HEK293 (cell line): ENCODE measurements around the gene GMCL1.

Source experiments
- KLF16 ChIP-seq: fragments of 450-650 bp; formaldehyde crosslinking; IDR thresholded peaks from 2 replicates; pipeline ENCODE4 v1.5.1; 2017; ENCODE audit warnings: missing biosample characterization, missing genetic modification characterization
- MYNN ChIP-seq: fragments of 450-650 bp; formaldehyde crosslinking; IDR thresholded peaks from 2 replicates; pipeline ENCODE4 v1.5.1; 2016; ENCODE audit warnings: missing biosample characterization, missing genetic modification characterization, borderline replicate concordance
- OVOL3 ChIP-seq: fragments of 450-650 bp; formaldehyde crosslinking; IDR thresholded peaks from 2 replicates; pipeline ENCODE4 v1.5.1; 2016; ENCODE audit warnings: missing biosample characterization, missing genetic modification characterization
- ZBTB17 ChIP-seq: fragments of 450-650 bp; formaldehyde crosslinking; IDR thresholded peaks from 2 replicates; pipeline ENCODE4 v1.5.1; 2016; ENCODE audit warnings: missing biosample characterization, missing genetic modification characterization
- ZFP37 ChIP-seq: fragments of 450-650 bp; formaldehyde crosslinking; IDR thresholded peaks from 2 replicates; pipeline ENCODE4 v1.5.1; 2016; ENCODE audit warnings: missing biosample characterization, missing genetic modification characterization
- ZNF169 ChIP-seq: fragments of 450-650 bp; formaldehyde crosslinking; IDR thresholded peaks from 2 replicates; pipeline ENCODE4 v1.5.1; 2016; ENCODE audit warnings: missing biosample characterization, missing genetic modification characterization
- ZNF223 ChIP-seq: fragments of 450-650 bp; formaldehyde crosslinking; IDR thresholded peaks from 2 replicates; pipeline ENCODE4 v1.5.1; 2016; ENCODE audit warnings: missing biosample characterization, missing genetic modification characterization
- ZNF366 ChIP-seq: fragments of 450-650 bp; formaldehyde crosslinking; conservative IDR thresholded peaks from 2 replicates; pipeline ENCODE4 v1.5.1; 2016; ENCODE audit warnings: missing biosample characterization, missing genetic modification characterization
- ZNF48 ChIP-seq: fragments of 450-650 bp; formaldehyde crosslinking; IDR thresholded peaks from 2 replicates; pipeline ENCODE4 v1.5.1; 2016; ENCODE audit warnings: missing biosample characterization, missing genetic modification characterization
- ZNF549 ChIP-seq: fragments of 450-650 bp; IDR thresholded peaks from 2 replicates; pipeline ENCODE4 v1.5.1; 2018; ENCODE audit warnings: missing biosample characterization, missing genetic modification characterization, mild to moderate bottlenecking, inconsistent platforms, moderate library complexity
- ZNF560 ChIP-seq: fragments of 450-650 bp; formaldehyde crosslinking; IDR thresholded peaks from 2 replicates; pipeline ENCODE4 v1.5.1; 2017; ENCODE audit warnings: missing biosample characterization, missing genetic modification characterization, borderline replicate concordance
- ZNF585B ChIP-seq: fragments of 450-650 bp; formaldehyde crosslinking; IDR thresholded peaks from 2 replicates; pipeline ENCODE4 v1.5.1; 2016; ENCODE audit warnings: missing biosample characterization, missing genetic modification characterization
- ZNF596 ChIP-seq: fragments of 450-650 bp; IDR thresholded peaks from 2 replicates; pipeline ENCODE4 v1.5.0; 2018; ENCODE audit warnings: missing biosample characterization, mild to moderate bottlenecking, missing genetic modification characterization, moderate library complexity
- ZNF610 ChIP-seq: fragments of 450-650 bp; formaldehyde crosslinking; IDR thresholded peaks from 2 replicates; pipeline ENCODE4 v1.5.1; 2016; ENCODE audit warnings: missing biosample characterization, missing genetic modification characterization, borderline replicate concordance
- ZNF626 ChIP-seq: fragments of 450-650 bp; sonication (Bioruptor Pico); formaldehyde crosslinking; IDR thresholded peaks from 2 replicates; pipeline ENCODE4 v1.5.1; 2018; ENCODE audit warnings: missing biosample characterization, missing genetic modification characterization, inconsistent platforms
- ZNF658 ChIP-seq: fragments of 450-650 bp; formaldehyde crosslinking; IDR thresholded peaks from 2 replicates; pipeline ENCODE4; 2016; ENCODE audit warnings: missing biosample characterization, missing genetic modification characterization
- ZNF837 ChIP-seq: fragments of 450-650 bp; formaldehyde crosslinking; IDR thresholded peaks from 2 replicates; pipeline ENCODE4 v1.5.1; 2016; ENCODE audit warnings: missing biosample characterization, missing genetic modification characterization
- ZSCAN16 ChIP-seq: fragments of 450-650 bp; formaldehyde crosslinking; IDR thresholded peaks from 2 replicates; pipeline ENCODE4 v1.5.1; 2016; ENCODE audit warnings: missing biosample characterization, missing genetic modification characterization
- TF ChIP-seq, protein P1 (sequence below): fragments of 450-650 bp; formaldehyde crosslinking; IDR thresholded peaks from 2 replicates; pipeline ENCODE4 v1.5.1; 2016; ENCODE audit warnings: missing biosample characterization, missing genetic modification characterization
- TF ChIP-seq, protein P2 (sequence below): fragments of 450-650 bp; formaldehyde crosslinking; IDR thresholded peaks from 2 replicates; pipeline ENCODE4 v1.5.0; 2017; ENCODE audit warnings: missing biosample characterization, missing genetic modification characterization, borderline replicate concordance
- TF ChIP-seq, protein P3 (sequence below): fragments of 450-650 bp; formaldehyde crosslinking; IDR thresholded peaks from 2 replicates; pipeline ENCODE4 v1.5.1; 2017; ENCODE audit warnings: missing biosample characterization, missing genetic modification characterization
- TF ChIP-seq, protein P4 (sequence below): fragments of 450-650 bp; formaldehyde crosslinking; IDR thresholded peaks from 2 replicates; pipeline ENCODE4 v1.5.1; 2016; ENCODE audit warnings: missing biosample characterization, missing genetic modification characterization
- TF ChIP-seq, protein P5 (sequence below): fragments of 450-650 bp; formaldehyde crosslinking; IDR thresholded peaks from 2 replicates; pipeline ENCODE4 v1.5.1; 2016; ENCODE audit warnings: missing biosample characterization, missing genetic modification characterization
- TF ChIP-seq, protein P6 (sequence below): fragments of 450-650 bp; formaldehyde crosslinking; IDR thresholded peaks from 2 replicates; pipeline ENCODE4 v1.5.1; 2016; ENCODE audit warnings: missing biosample characterization, missing genetic modification characterization, low read depth
- TF ChIP-seq, protein P7 (sequence below): fragments of 450-650 bp; IDR thresholded peaks from 2 replicates; pipeline ENCODE4 v1.5.1; 2018; ENCODE audit warnings: missing biosample characterization, mild to moderate bottlenecking, missing genetic modification characterization

The GMCL1 gene

DNA sequence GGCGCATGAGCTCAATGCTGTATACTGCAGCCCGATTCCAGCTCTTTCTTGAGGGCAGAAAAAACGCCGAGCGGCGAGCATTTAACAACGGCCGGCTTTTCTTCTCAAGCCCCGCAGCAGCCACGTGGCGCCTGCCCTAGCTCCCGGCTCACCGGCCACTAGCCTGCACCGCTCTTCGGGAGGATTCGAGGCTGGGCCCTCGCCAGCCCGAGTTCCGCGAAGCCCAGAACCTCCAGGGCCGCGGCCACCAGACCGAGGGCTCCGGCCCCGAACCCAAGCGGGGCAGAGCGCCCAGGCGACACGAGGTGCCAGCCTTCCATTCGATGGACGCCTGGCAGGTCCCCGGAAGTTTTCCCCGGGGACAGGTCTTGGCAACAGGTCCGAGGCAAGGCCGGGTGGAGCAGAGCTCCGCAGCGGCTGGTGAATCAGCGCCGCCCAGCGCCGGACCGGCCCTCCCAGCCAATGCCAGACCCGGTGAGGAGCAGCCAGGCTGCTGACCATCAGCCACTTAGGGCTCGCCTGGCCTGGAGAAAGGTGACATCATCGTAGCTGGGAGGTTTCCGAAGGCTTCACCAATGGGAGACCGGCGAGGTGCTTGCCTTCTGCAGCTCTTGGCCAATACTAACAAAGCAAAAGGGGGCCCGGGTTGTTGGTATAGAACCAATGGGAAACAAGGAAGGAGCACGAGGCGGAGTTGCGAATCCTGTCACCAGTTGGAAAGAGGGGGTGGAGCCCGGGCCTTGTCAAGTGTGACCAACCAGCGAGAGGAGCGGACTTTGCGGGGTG lies 84.9 kb downstream of the GMCL1 start (continued):
- TF ChIP-seq, protein P1, sequence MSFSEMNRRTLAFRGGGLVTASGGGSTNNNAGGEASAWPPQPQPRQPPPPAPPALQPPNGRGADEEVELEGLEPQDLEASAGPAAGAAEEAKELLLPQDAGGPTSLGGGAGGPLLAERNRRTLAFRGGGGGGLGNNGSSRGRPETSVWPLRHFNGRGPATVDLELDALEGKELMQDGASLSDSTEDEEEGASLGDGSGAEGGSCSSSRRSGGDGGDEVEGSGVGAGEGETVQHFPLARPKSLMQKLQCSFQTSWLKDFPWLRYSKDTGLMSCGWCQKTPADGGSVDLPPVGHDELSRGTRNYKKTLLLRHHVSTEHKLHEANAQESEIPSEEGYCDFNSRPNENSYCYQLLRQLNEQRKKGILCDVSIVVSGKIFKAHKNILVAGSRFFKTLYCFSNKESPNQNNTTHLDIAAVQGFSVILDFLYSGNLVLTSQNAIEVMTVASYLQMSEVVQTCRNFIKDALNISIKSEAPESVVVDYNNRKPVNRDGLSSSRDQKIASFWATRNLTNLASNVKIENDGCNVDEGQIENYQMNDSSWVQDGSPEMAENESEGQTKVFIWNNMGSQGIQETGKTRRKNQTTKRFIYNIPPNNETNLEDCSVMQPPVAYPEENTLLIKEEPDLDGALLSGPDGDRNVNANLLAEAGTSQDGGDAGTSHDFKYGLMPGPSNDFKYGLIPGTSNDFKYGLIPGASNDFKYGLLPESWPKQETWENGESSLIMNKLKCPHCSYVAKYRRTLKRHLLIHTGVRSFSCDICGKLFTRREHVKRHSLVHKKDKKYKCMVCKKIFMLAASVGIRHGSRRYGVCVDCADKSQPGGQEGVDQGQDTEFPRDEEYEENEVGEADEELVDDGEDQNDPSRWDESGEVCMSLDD (tag by site-specific recombination), result no peak
- TF ChIP-seq ZNF626 (tag by site-specific recombination), result no peak
- no peak for TF ChIP-seq ZNF169 (tag by site-specific recombination)
- no peak for TF ChIP-seq ZNF549
- no peak for TF ChIP-seq ZSCAN16 (tag by site-specific recombination)
- peak; percentile 87 for TF ChIP-seq KLF16 (tag by site-specific recombination)
- TF ChIP-seq, protein P2, sequence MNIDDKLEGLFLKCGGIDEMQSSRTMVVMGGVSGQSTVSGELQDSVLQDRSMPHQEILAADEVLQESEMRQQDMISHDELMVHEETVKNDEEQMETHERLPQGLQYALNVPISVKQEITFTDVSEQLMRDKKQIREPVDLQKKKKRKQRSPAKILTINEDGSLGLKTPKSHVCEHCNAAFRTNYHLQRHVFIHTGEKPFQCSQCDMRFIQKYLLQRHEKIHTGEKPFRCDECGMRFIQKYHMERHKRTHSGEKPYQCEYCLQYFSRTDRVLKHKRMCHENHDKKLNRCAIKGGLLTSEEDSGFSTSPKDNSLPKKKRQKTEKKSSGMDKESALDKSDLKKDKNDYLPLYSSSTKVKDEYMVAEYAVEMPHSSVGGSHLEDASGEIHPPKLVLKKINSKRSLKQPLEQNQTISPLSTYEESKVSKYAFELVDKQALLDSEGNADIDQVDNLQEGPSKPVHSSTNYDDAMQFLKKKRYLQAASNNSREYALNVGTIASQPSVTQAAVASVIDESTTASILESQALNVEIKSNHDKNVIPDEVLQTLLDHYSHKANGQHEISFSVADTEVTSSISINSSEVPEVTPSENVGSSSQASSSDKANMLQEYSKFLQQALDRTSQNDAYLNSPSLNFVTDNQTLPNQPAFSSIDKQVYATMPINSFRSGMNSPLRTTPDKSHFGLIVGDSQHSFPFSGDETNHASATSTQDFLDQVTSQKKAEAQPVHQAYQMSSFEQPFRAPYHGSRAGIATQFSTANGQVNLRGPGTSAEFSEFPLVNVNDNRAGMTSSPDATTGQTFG (tag by site-specific recombination), result no peak
- TF ChIP-seq, protein P3, sequence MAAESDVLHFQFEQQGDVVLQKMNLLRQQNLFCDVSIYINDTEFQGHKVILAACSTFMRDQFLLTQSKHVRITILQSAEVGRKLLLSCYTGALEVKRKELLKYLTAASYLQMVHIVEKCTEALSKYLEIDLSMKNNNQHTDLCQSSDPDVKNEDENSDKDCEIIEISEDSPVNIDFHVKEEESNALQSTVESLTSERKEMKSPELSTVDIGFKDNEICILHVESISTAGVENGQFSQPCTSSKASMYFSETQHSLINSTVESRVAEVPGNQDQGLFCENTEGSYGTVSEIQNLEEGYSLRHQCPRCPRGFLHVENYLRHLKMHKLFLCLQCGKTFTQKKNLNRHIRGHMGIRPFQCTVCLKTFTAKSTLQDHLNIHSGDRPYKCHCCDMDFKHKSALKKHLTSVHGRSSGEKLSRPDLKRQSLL (tag by site-specific recombination), result 0 out of 2 replicates have a peak, but pooled peaks have one; percentile 36
- TF ChIP-seq, protein P4, sequence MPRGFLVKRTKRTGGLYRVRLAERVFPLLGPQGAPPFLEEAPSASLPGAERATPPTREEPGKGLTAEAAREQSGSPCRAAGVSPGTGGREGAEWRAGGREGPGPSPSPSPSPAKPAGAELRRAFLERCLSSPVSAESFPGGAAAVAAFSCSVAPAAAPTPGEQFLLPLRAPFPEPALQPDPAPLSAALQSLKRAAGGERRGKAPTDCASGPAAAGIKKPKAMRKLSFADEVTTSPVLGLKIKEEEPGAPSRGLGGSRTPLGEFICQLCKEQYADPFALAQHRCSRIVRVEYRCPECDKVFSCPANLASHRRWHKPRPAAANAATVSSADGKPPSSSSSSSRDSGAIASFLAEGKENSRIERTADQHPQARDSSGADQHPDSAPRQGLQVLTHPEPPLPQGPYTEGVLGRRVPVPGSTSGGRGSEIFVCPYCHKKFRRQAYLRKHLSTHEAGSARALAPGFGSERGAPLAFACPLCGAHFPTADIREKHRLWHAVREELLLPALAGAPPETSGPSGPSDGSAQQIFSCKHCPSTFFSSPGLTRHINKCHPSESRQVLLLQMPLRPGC (tag by site-specific recombination), result no peak
- TF ChIP-seq ZNF658 (tag by site-specific recombination), result no peak
- TF ChIP-seq, protein P5, sequence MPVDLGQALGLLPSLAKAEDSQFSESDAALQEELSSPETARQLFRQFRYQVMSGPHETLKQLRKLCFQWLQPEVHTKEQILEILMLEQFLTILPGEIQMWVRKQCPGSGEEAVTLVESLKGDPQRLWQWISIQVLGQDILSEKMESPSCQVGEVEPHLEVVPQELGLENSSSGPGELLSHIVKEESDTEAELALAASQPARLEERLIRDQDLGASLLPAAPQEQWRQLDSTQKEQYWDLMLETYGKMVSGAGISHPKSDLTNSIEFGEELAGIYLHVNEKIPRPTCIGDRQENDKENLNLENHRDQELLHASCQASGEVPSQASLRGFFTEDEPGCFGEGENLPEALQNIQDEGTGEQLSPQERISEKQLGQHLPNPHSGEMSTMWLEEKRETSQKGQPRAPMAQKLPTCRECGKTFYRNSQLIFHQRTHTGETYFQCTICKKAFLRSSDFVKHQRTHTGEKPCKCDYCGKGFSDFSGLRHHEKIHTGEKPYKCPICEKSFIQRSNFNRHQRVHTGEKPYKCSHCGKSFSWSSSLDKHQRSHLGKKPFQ (tag by site-specific recombination), result no peak
- 0 out of 2 replicates have a peak, but pooled peaks have one; percentile 11 for TF ChIP-seq ZNF366 (tag by site-specific recombination)
- no peak for TF ChIP-seq ZNF48 (tag by site-specific recombination)
- no peak for TF ChIP-seq ZNF223 (tag by site-specific recombination)
- peak; percentile 91 for TF ChIP-seq ZFP37
- TF ChIP-seq ZNF596 (tag by site-specific recombination), result no peak
- TF ChIP-seq ZNF585B (tag by site-specific recombination), result no peak
- TF ChIP-seq, protein P6, sequence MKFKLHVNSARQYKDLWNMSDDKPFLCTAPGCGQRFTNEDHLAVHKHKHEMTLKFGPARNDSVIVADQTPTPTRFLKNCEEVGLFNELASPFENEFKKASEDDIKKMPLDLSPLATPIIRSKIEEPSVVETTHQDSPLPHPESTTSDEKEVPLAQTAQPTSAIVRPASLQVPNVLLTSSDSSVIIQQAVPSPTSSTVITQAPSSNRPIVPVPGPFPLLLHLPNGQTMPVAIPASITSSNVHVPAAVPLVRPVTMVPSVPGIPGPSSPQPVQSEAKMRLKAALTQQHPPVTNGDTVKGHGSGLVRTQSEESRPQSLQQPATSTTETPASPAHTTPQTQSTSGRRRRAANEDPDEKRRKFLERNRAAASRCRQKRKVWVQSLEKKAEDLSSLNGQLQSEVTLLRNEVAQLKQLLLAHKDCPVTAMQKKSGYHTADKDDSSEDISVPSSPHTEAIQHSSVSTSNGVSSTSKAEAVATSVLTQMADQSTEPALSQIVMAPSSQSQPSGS (tag by site-specific recombination), result peak; percentile 99
- TF ChIP-seq ZNF610, result no peak
- TF ChIP-seq, protein P7, sequence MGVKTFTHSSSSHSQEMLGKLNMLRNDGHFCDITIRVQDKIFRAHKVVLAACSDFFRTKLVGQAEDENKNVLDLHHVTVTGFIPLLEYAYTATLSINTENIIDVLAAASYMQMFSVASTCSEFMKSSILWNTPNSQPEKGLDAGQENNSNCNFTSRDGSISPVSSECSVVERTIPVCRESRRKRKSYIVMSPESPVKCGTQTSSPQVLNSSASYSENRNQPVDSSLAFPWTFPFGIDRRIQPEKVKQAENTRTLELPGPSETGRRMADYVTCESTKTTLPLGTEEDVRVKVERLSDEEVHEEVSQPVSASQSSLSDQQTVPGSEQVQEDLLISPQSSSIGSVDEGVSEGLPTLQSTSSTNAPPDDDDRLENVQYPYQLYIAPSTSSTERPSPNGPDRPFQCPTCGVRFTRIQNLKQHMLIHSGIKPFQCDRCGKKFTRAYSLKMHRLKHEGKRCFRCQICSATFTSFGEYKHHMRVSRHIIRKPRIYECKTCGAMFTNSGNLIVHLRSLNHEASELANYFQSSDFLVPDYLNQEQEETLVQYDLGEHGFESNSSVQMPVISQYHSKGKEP, result no peak
- TF ChIP-seq ZNF837 (tag by site-specific recombination), result no peak
- no peak for TF ChIP-seq MYNN
- TF ChIP-seq OVOL3 (tag by site-specific recombination), result no peak
- TF ChIP-seq ZNF560 (tag by site-specific recombination), result no peak
- TF ChIP-seq ZBTB17 (tag by site-specific recombination), result peak; percentile 90
